Retinal pigment epithelial cell (primary cell): ENCODE results near the gene CALD1.

Experiments used
- DNase-seq: peaks from one replicate; pipeline ENCODE4 v3.0.0-alpha.2; 2010; ENCODE audit warnings: low read depth
- H3K4me3 ChIP-seq: 2 replicates; pipeline ENCODE4 v1.5.1; 2011; ENCODE audit warnings: mild to moderate bottlenecking, low read length, control low read depth, moderate library complexity
- CTCF ChIP-seq: conservative IDR thresholded peaks from 2 replicates; pipeline ENCODE4 v1.5.1; 2011; ENCODE audit warnings: low read depth, low read length, control low read depth, inconsistent platforms

The CALD1 gene

GRCh38 chr7:134750083-134751062 is 29.1 kb upstream of the CALD1 start:
- peak; percentile 81 for TF ChIP-seq CTCF
- no peak overlapping the region for H3K4me3 ChIP-seq
- DNase-seq = no peak

GRCh38 chr7:134752006-134752760 is 27.3 kb upstream of the CALD1 start:
- no peak overlapping the region for H3K4me3 ChIP-seq
- DNase-seq = no peak
- no peak for TF ChIP-seq CTCF

- no peak for DNase-seq
- H3K4me3 ChIP-seq = no peak overlapping the region
- peak; percentile 90 for TF ChIP-seq CTCF
Measured at GRCh38 chr7:134755422-134756022, 23.9 kb upstream of the CALD1 start.

GRCh38 chr7:134757938-134758337 is 21.5 kb upstream of the CALD1 start:
- TF ChIP-seq CTCF = no peak
- no peak for DNase-seq
- H3K4me3 ChIP-seq = no peak overlapping the region

- no peak for TF ChIP-seq CTCF
- DNase-seq = no peak
- H3K4me3 ChIP-seq = no peak overlapping the region
Measured at GRCh38 chr7:134758981-134759380, 20.5 kb upstream of the CALD1 start.

GRCh38 chr7:134761266-134761665 is 18.2 kb upstream of the CALD1 start:
- DNase-seq = no peak
- H3K4me3 ChIP-seq = no peak overlapping the region
- TF ChIP-seq CTCF = no peak
